ENCODE results near the gene ASPSCR1.

DNA sequence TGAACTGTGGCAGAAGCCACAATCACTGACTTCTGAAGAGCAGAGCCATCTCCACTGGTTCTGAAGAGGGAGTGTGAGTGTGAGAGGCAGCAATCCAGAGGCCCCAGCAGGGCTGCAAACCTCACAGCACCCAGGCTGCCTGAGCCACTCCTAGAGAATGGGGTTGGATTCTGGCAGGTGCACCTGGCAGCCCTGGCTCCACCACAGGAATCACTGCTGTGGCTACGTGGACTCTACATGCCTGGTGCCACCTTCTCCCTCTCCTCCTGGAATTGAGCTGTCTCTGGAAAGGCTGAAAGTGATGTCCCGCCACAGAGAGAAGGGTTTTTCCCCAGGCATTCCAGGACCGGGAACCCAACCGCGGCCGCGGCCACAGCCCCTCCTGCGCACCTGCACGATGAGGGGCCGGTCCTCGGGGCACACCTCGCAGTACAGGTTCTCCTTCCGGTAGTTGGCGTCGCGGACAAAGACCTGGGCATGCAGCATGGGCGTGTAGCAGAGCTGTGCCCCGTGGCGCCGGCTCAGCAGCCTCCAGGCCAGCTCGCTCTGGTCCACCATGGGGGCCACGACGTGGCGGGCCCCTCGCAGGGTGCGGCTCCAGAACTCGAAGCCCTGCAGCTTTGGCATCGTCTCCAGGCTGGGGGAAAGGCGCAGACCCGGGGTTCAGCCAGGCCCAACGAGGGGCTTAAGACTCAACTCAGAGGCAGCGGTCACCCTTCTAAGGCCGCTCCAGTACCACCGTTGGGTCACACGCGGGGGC, 87.2 kb downstream of the ASPSCR1 start:
- TF ChIP-seq POLR2A (IDR thresholded peaks at IDR 0.05) (no peak), CTCF (IDR thresholded peaks at IDR 0.05) (no peak)

All from testis (tissue), 2 donors.